ENCODE data around the gene TMEM74B. TPM values are rescaled to one million over a fixed set of nuclear protein-coding genes. Genes with fewer than 3 reads are reported as not detected.

Gene TMEM74B
- polyA plus RNA-seq, 3 donors = not detected

GRCh38 chr20:1204576-1204975 is 19.8 kb upstream of the TMEM74B start:
- no peaks in the 10 kb centered on the region for H3K9me3 ChIP-seq (replicated peaks in 1 of 2; ENCODE audit: control insufficient read depth in 1 of 2, insufficient read depth in 1 of 2, low read length in 2 of 2)
- H3K4me3 Mint-ChIP-seq = no peak overlapping the region
- peaks cover 5% of the 10 kb centered on the region for H3K4me1 Mint-ChIP-seq
- no peaks in the 10 kb centered on the region for H3K36me3 Mint-ChIP-seq
- DNase-seq = no peak
- WGBS (ENCODE audit: insufficient coverage) = no CpG with 5 or more reads among the region's 2 CpGs
- H3K36me3 ChIP-seq (replicated peaks in 1 of 2; ENCODE audit: control insufficient read depth in 1 of 2, insufficient read depth in 2 of 2, low read length in 2 of 2) = no peaks in the 10 kb centered on the region
- no peak overlapping the region for H3K27ac Mint-ChIP-seq
- intact Hi-C loops (cut with micrococcal nuclease) = no loop called here
- H3K27me3 Mint-ChIP-seq (ENCODE audit: low read depth in 3 of 3) = peaks cover 1 to 4% (median 2%) of the 10 kb centered on the region in 3 donors
- no peaks in the 10 kb centered on the region for H3K27me3 ChIP-seq (ENCODE audit: control insufficient read depth in 2 of 2, insufficient read depth in 2 of 2, low read length in 2 of 2)
- H3K9ac ChIP-seq (ENCODE audit: insufficient read depth, low read length, poor library complexity, severe bottlenecking) = no peak overlapping the region
- no peak overlapping the region for H3K4me3 ChIP-seq (replicated peaks in 1 of 3; ENCODE audit: low read depth in 2 of 3, low read length in 3 of 3)
- H2AFZ ChIP-seq (ENCODE audit: insufficient read depth, low read depth, low read length, poor library complexity, severe bottlenecking) = no peak overlapping the region
- no peak overlapping the region for H3K4me2 ChIP-seq (replicated peaks; ENCODE audit: extremely low read depth, low read length, poor library complexity, severe bottlenecking)
- TF ChIP-seq, protein P1, sequence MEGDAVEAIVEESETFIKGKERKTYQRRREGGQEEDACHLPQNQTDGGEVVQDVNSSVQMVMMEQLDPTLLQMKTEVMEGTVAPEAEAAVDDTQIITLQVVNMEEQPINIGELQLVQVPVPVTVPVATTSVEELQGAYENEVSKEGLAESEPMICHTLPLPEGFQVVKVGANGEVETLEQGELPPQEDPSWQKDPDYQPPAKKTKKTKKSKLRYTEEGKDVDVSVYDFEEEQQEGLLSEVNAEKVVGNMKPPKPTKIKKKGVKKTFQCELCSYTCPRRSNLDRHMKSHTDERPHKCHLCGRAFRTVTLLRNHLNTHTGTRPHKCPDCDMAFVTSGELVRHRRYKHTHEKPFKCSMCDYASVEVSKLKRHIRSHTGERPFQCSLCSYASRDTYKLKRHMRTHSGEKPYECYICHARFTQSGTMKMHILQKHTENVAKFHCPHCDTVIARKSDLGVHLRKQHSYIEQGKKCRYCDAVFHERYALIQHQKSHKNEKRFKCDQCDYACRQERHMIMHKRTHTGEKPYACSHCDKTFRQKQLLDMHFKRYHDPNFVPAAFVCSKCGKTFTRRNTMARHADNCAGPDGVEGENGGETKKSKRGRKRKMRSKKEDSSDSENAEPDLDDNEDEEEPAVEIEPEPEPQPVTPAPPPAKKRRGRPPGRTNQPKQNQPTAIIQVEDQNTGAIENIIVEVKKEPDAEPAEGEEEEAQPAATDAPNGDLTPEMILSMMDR (IDR thresholded peaks at IDR 0.05) = no peak
- no peaks in the 10 kb centered on the region for H3K4me1 ChIP-seq (ENCODE audit: control insufficient read depth in 1 of 2, insufficient read depth in 2 of 2, low read length in 2 of 2)
- no peaks in the 10 kb centered on the region for H3K79me2 ChIP-seq (ENCODE audit: insufficient read depth, low read length)
- no peaks in the 10 kb centered on the region for H3K9me3 Mint-ChIP-seq
- H3K27ac ChIP-seq (ENCODE audit: low read depth in 1 of 2, low read length in 2 of 2) = no peak overlapping the region
- no peaks in the 10 kb centered on the region for H4K20me1 ChIP-seq (ENCODE audit: insufficient read depth, low read length)

DNA sequence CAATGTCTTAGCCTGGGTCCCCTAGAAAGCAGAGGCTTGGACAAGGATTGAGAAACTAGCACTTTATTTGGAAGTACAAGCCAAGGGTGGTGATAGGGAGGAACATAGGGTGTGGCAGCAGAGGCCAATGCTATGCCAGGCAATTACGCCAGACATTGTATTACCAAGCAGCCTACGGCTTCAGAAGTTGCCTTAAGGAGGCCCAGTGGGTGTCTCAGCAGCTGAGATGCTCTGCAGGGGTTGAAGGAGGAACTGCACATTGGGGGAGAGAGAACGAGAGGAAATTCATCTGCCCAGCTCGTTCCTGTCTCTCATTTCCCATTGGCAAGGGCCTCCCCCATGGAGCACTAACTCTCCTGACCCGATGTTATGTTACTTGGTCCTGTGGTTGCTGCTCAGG is 19.3 kb upstream of the TMEM74B start:
- Mint-ChIP-seq H3K27me3 (ENCODE audit: low read depth in 3 of 3) (peaks cover 0 to 2% (median 2%) of the 10 kb centered on the region in 3 donors), H3K4me1 (peaks cover 5% of the 10 kb centered on the region), H3K27ac (no peak overlapping the region), H3K4me3 (no peak overlapping the region), H3K36me3 (no peaks in the 10 kb centered on the region), H3K9me3 (no peaks in the 10 kb centered on the region)
- Histone ChIP-seq H3K4me3 (replicated peaks in 1 of 3; ENCODE audit: low read depth in 2 of 3, low read length in 3 of 3) (no peak overlapping the region), H3K27me3 (ENCODE audit: control insufficient read depth in 2 of 2, insufficient read depth in 2 of 2, low read length in 2 of 2) (no peaks in the 10 kb centered on the region), H4K20me1 (ENCODE audit: insufficient read depth, low read length) (no peaks in the 10 kb centered on the region), H3K79me2 (ENCODE audit: insufficient read depth, low read length) (no peaks in the 10 kb centered on the region), H3K9me3 (replicated peaks in 1 of 2; ENCODE audit: control insufficient read depth in 1 of 2, insufficient read depth in 1 of 2, low read length in 2 of 2) (no peaks in the 10 kb centered on the region), H3K4me1 (ENCODE audit: control insufficient read depth in 1 of 2, insufficient read depth in 2 of 2, low read length in 2 of 2) (no peaks in the 10 kb centered on the region), H3K9ac (ENCODE audit: insufficient read depth, low read length, poor library complexity, severe bottlenecking) (no peak overlapping the region), H3K4me2 (replicated peaks; ENCODE audit: extremely low read depth, low read length, poor library complexity, severe bottlenecking) (no peak overlapping the region), H3K36me3 (replicated peaks in 1 of 2; ENCODE audit: control insufficient read depth in 1 of 2, insufficient read depth in 2 of 2, low read length in 2 of 2) (no peaks in the 10 kb centered on the region), H3K27ac (ENCODE audit: low read depth in 1 of 2, low read length in 2 of 2) (no peak overlapping the region), H2AFZ (ENCODE audit: insufficient read depth, low read depth, low read length, poor library complexity, severe bottlenecking) (no peak overlapping the region)
- intact Hi-C loops (cut with micrococcal nuclease) = no loop called here
- TF ChIP-seq, protein P1 (IDR thresholded peaks at IDR 0.05) = no peak
- WGBS (ENCODE audit: insufficient coverage) = 0% methylated on average over 4 of the region's 5 CpGs
- no peak for DNase-seq

Data from CD14-positive monocyte (primary cell).